Epithelial cell of proximal tubule (primary cell): ENCODE results near the gene NOTCH2. TPM values are rescaled to one million over a fixed set of nuclear protein-coding genes. Genes with fewer than 3 reads are reported as not detected.

Experiments used
- DNase-seq: peaks from one replicate; pipeline ENCODE4 v3.0.0-alpha.2; 2011; ENCODE audit warnings: low read depth
- H3K4me3 ChIP-seq: 2 replicates; pipeline ENCODE4 v1.5.1; 2011; ENCODE audit warnings: low read depth, mild to moderate bottlenecking, low read length
- total RNA-seq: library from RNA; depleted of rRNA; stranded (reverse); fragments of >200 nt; gene quantifications from 2 replicates; pipeline ENCODE4 v1.2.3, GENCODE V29; 2015
- TF ChIP-seq, protein P1 (sequence below): conservative IDR thresholded peaks from 2 replicates; pipeline ENCODE4 v1.5.1; 2012; ENCODE audit warnings: low read depth, mild to moderate bottlenecking, low read length

The NOTCH2 gene
- total RNA-seq, 1 donor from 2014 or later = 90.0 TPM

DNA sequence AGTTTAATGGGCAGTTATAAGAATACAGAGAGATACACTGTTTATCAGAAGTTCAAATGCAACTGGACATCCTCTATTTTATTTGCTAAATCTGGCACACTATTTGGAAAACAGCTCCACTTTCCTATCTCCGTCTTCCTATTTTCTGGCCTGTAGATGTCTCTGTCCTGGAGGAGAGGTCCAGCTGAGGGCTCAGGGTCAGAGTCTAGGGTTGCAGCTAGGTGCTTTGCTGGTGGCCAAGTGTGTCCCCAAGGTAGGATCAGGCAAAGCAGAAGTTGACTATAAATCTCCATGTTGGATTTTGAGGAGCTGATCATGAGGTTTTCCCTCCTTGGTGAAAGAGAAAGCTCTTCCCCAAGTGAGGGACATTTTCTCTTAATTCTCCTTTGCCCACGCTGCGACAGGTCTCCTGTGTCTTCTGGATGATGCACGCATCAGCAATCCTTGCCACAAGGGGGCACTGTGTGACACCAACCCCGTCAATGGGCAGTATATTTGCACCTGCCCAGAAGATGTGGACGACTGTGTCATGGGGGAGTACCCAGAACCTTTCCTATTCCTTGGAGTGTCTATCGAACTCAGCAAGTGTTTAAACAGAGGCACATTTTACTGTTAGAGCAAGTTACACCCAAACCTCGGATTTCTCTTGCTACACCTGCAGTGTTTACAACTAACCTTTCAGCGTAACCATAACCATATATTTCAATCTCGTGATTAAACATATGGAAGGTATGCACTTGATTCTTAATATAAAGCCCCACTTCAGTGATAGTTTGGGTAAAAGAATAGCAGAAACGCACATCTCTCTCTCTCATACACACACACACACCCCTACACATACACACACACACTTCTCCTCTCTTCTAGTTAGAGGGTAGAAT, 183.3 kb downstream of the NOTCH2 start:
- DNase-seq = no peak
- TF ChIP-seq, protein P1, sequence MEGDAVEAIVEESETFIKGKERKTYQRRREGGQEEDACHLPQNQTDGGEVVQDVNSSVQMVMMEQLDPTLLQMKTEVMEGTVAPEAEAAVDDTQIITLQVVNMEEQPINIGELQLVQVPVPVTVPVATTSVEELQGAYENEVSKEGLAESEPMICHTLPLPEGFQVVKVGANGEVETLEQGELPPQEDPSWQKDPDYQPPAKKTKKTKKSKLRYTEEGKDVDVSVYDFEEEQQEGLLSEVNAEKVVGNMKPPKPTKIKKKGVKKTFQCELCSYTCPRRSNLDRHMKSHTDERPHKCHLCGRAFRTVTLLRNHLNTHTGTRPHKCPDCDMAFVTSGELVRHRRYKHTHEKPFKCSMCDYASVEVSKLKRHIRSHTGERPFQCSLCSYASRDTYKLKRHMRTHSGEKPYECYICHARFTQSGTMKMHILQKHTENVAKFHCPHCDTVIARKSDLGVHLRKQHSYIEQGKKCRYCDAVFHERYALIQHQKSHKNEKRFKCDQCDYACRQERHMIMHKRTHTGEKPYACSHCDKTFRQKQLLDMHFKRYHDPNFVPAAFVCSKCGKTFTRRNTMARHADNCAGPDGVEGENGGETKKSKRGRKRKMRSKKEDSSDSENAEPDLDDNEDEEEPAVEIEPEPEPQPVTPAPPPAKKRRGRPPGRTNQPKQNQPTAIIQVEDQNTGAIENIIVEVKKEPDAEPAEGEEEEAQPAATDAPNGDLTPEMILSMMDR = peak; percentile 86
- H3K4me3 ChIP-seq = no peak overlapping the region

DNA sequence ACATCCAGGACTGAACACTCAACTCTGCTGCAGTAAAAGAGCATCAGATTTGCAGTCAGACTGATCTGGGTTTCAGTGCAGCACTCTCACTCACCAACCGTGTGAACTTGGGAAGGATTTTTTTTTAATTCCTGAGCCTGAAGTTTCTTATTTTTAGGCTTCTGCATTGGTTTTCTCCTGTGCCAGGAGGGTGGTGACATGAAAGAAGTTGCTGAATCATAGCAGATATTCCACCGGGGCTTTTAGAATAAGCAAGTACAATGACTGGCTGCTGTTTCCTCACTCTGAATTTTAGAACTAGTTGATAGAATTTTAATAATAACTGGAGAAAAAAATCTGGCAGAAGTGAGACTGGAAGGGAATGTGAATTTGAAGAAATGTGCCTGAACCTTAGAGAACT, 184.8 kb downstream of the NOTCH2 start:
- DNase-seq = no peak
- TF ChIP-seq, protein P1 = no peak
- no peak overlapping the region for H3K4me3 ChIP-seq

DNA sequence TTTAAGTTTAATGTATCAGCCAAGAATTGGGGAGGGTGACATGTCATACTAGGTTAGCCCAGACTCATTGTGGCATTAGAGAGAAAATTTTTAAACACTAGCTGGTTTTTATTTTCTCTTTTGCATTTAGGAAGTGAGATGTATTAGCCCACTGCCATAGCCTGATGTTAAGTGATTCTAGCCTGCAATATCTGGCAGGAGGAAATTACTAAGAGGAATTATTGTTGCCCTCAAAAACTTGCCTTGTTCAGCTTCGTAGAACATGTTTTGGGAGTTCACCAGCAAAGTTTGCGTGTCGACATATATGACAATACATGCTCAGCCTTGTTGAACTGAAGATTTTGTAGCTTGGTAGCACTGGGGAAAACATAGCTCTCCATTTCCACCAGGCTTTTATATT, 185.6 kb downstream of the NOTCH2 start:
- no peak overlapping the region for H3K4me3 ChIP-seq
- DNase-seq = no peak
- TF ChIP-seq, protein P1 = no peak

DNA sequence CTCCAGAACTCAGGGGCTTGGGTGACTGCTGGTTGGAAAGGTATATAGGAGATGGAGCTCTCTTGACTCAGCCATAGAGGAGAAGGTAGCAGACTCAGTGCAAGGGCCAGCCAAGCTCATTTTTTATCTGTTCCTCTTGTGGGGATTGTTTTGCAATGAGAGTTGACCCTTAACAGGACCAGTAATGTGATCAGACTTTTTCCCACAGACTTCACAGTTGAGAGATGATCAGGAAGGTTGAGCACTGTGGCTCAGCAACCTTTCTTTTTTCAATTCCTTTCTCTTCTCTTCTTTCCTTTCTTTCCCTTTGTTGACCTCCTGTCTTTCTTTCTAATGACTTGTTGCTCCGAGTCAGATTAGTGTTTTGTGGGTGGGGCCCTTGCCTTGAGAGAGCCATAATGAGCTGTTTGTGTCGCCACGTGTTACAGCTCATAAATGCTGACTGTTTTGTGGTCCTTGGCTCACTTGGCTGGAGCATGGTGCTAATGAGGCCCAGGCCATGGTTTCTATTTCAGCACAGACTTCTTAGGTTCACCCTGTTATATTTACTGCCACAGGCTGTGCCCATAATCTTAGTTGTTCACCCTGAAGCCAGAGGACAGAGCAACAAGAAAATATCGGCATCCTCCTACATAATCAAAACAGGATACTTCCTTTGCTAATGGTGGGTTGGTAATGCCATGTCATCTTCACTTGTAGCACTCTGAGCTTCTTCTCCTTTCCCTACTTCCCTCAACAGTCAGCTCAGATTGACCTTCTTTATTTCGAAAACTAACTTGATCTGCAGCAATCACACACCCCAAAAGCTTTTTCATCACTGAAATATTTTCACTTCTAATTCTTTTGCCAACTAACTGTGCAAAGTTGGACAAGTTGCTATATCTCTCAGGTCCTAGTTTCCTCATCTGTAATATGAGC, 187.1 kb downstream of the NOTCH2 start:
- no peak overlapping the region for H3K4me3 ChIP-seq
- no peak for DNase-seq

DNA sequence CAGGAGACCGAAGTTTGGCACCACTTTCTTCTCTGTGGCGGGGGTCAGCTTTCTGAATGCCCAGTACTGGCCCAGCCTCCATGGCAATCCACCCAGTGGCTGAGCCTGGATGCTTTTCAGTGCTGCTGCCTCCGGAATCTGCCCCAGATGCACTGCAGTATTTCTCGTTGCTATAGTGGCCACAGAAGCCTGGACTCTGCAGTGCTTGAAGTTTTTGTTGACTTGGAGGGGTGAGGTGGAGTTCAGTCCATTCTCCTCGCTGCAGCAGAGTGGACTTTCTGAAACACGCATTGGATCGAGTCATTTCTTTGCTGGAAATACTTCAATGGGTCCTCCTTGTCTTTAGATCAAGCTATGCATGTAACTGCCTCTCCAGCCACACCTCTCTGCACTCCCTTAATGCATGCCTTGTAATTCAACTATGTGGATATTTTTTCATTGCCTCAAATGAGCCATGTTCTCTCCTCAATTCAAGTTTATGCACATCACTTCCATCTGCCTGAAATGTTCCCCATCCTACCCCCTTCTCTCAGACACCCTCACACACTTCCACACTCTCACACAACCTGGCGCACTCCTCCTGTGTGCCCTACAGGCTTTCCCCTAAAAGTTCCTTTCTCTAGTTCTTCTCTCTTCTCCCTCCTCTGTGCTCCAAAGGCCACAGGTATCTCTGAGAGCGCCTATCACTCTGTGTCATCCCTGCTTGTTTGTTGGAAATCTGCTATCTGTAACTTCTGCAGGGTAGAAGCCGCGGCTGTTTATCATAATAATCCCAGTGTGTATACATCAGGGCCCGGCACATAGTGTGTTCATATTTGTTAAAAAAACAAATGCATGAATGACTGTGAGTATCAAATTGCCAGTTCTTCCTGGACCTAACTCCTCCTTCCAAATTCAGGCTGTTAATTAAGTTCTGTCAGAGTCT, 189.7 kb downstream of the NOTCH2 start:
- H3K4me3 ChIP-seq = no peak overlapping the region
- no peak for DNase-seq

More for the DNA sequence above, 187.1 kb downstream of the NOTCH2 start:
- TF ChIP-seq, protein P1 = no peak

More for the DNA sequence above, 189.7 kb downstream of the NOTCH2 start:
- TF ChIP-seq, protein P1 = no peak
